Cardiac muscle cell (in vitro differentiated cells and primary cell): ENCODE measurements around the gene AGPAT4. TPM values are rescaled to one million over a fixed set of nuclear protein-coding genes. Genes with fewer than 3 reads are reported as not detected.

Experiments used
- DNase-seq, 2 donors: peaks; one replicate each; pipeline versions ENCODE4 v3.0.0 to v3.0.0-alpha.2; 2010 to 2017; ENCODE audit warnings: low read depth in 1 of 2, low spot score in 1 of 2
- H3K27ac ChIP-seq: fragments of 200-600 bp; sonication (generic); 2 replicates; pipeline ENCODE4 v1.5.1; 2016
- H3K27me3 ChIP-seq: fragments of 200-600 bp; sonication (generic); 2 replicates; pipeline ENCODE4 v1.6.0; 2016; ENCODE audit warnings: control low read depth
- H3K36me3 ChIP-seq: fragments of 200-600 bp; sonication (generic); 2 replicates; pipeline ENCODE4 v1.5.1; 2016; ENCODE audit warnings: control low read depth
- H3K4me1 ChIP-seq: fragments of 200-600 bp; sonication (generic); 2 replicates; pipeline ENCODE4 v1.8.1; 2017; ENCODE audit warnings: low read depth, mild to moderate bottlenecking, mixed run types
- H3K4me3 ChIP-seq: fragments of 200-600 bp; sonication (generic); 2 replicates; pipeline ENCODE4 v1.5.1; 2016; ENCODE audit warnings: mild to moderate bottlenecking
- H3K9me3 ChIP-seq: fragments of 200-600 bp; sonication (generic); 2 replicates; pipeline ENCODE4 v1.5.1; 2017; ENCODE audit warnings: low read depth, mild to moderate bottlenecking, control low read depth
- CTCF ChIP-seq: IDR thresholded peaks from 2 replicates; pipeline ENCODE4 v1.5.1; 2012; ENCODE audit warnings: low read depth, mild to moderate bottlenecking, low read length
- polyA plus RNA-seq: library from polyadenylated mRNA; unstranded; fragments of >200 nt; fragmentation: Nextera tagmentation; extraction: Ambion mirVana; gene quantifications from 2 replicates; pipeline ENCODE4 v1.2.1, GENCODE V29; 2016
- total RNA-seq: library from RNA; depleted of rRNA; stranded (reverse); fragments of >200 nt; gene quantifications from 2 replicates; pipeline ENCODE4 v1.2.3, GENCODE V29; 2016

The AGPAT4 gene
- total and polyA plus RNA-seq, 2 experiments from 2014 or later: 13.9 to 17.7 TPM

DNA sequence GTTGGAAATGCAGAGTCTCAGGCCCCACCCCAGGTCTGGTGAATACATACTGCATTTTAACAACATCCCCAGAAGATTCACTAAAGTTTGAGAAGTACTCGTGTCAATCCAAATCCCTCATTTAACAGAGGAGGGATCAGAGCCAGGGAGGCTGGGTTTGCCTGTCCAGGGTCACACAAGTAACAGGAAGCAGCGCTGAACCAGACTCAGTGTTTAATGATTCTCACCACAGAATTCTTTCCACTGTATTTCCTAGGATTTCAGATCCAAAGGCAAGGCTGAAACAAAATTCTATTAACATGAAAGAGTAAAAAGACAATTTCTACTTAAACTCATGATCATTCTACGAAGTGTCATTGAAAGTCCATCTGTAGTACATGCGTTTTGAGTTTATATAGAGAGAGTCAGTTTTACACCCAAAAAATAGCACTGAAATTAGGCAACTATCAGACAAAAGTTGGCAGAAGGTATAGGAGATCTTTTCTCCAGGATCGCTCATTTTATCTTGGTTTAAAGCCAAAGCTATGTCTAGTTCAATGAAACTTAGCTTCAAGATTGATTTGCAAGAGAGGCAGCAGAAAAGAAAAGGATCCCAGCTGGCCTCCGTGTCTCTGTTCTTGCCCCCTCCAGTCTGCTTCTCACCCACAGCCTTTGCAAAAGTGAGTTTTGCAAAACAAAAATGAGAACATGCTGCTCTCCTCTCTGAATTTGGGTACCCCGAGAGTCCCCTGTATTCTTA lies 6.0 kb upstream of the AGPAT4 start:
- DNase-seq: peak in 1 of 2 donors; percentile 16
- no peaks in the 10 kb centered on the region for H3K9me3 ChIP-seq
- TF ChIP-seq CTCF: no peak
- H3K27ac ChIP-seq: no peak overlapping the region
- no peaks in the 10 kb centered on the region for H3K4me1 ChIP-seq
- H3K36me3 ChIP-seq: no peaks in the 10 kb centered on the region
- no peaks in the 10 kb centered on the region for H3K27me3 ChIP-seq
- no peak overlapping the region for H3K4me3 ChIP-seq

- H3K4me3 ChIP-seq: no peak overlapping the region
- no peaks in the 10 kb centered on the region for H3K27me3 ChIP-seq
- no peak for TF ChIP-seq CTCF
- H3K9me3 ChIP-seq: no peaks in the 10 kb centered on the region
- H3K27ac ChIP-seq: no peak overlapping the region
- no peak for DNase-seq
- no peaks in the 10 kb centered on the region for H3K36me3 ChIP-seq
- peaks cover 14% of the 10 kb centered on the region for H3K4me1 ChIP-seq
These were observed 2.8 kb upstream of the AGPAT4 start for GRCh38 chr6:161276605-161277155.

- Histone ChIP-seq H3K4me1 (peaks cover 19% of the 10 kb centered on the region), H3K4me3 (no peak overlapping the region), H3K9me3 (no peaks in the 10 kb centered on the region), H3K36me3 (no peaks in the 10 kb centered on the region), H3K27me3 (no peaks in the 10 kb centered on the region), H3K27ac (peak overlapping the region; percentile 98)
- no peak for DNase-seq
- no peak for TF ChIP-seq CTCF
These were observed 1.0 kb upstream of the AGPAT4 start for GRCh38 chr6:161274898-161275297.

GRCh38 chr6:161274488-161274858 lies 612 bp upstream of the AGPAT4 start:
- Histone ChIP-seq H3K4me3 (peak overlapping the region; percentile 91), H3K27ac (peak overlapping the region; percentile 98), H3K4me1 (peaks cover 19% of the 10 kb centered on the region), H3K9me3 (no peaks in the 10 kb centered on the region), H3K27me3 (no peaks in the 10 kb centered on the region), H3K36me3 (no peaks in the 10 kb centered on the region)
- TF ChIP-seq CTCF: no peak
- no peak for DNase-seq

DNA sequence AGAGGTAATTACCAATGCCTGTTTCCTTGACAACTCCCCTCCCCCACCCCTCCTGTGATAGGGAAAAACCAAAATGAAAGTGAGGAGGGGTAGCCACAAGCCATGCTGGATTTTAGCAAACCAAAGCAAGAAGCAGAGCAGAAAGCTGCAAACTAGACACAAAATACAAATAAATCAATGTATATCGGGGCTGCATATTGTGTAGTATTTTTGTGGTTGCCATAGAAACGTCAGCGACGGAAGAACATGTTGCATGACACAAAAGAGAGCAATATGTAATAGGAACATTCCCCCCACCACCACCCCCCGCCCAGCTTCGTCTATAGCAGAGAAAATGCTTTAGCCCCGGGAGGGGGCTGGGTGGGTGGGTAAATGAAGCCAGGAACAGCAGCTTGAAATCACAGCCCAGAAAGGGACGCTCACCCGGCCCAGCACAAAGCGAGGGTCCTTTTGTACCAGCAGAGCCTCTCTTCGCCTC lies 548 bp downstream of the AGPAT4 start:
- no peaks in the 10 kb centered on the region for H3K36me3 ChIP-seq
- H3K9me3 ChIP-seq: no peaks in the 10 kb centered on the region
- H3K27me3 ChIP-seq: no peaks in the 10 kb centered on the region
- peaks cover 19% of the 10 kb centered on the region for H3K4me1 ChIP-seq
- DNase-seq: peak; percentile 65
- peak overlapping the region; percentile 91 for H3K4me3 ChIP-seq
- H3K27ac ChIP-seq: peak overlapping the region; percentile 98
- TF ChIP-seq CTCF: no peak
